Neural cell (in vitro differentiated cells): ENCODE results near the gene MTARC1.

Experiments
- EP300 ChIP-seq: fragments of 450-650 bp; conservative IDR thresholded peaks from 2 replicates; pipeline ENCODE4 v1.6.1; 2014; ENCODE audit warnings: antibody characterized with exemption, mild to moderate bottlenecking, moderate library complexity; ENCODE audit not compliant: poor library complexity, severe bottlenecking
- EZH2 ChIP-seq: fragments of 200-600, 300-800 bp; shearing (Covaris generic), sonication (generic); IDR thresholded peaks from 2 replicates; pipeline ENCODE4 v1.6.1; 2014; ENCODE audit warnings: antibody characterized with exemption, low read length, borderline replicate concordance, mild to moderate bottlenecking; ENCODE audit not compliant: insufficient read depth, poor library complexity, severe bottlenecking
- MXI1 ChIP-seq: fragments of 450-650 bp; conservative IDR thresholded peaks from 2 replicates; pipeline ENCODE4 v1.6.1; 2014; ENCODE audit warnings: antibody characterized with exemption, mild to moderate bottlenecking; ENCODE audit not compliant: poor library complexity, severe bottlenecking
- POLR2AphosphoS5 ChIP-seq: IDR thresholded peaks from 2 replicates; pipeline ENCODE4 v1.6.1; 2012
- SMC3 ChIP-seq: fragments of 450-650 bp; conservative IDR thresholded peaks from 2 replicates; pipeline ENCODE4 v1.6.1; 2014; ENCODE audit warnings: antibody characterized with exemption, mild to moderate bottlenecking, moderate library complexity; ENCODE audit not compliant: poor library complexity
- TAF1 ChIP-seq: IDR thresholded peaks from 2 replicates; pipeline ENCODE4 v1.6.1; 2012; ENCODE audit warnings: low read depth
- TF ChIP-seq, protein P1 (sequence below): fragments of 450-650 bp; IDR thresholded peaks from 2 replicates; pipeline ENCODE4 v1.5.1; 2014; ENCODE audit warnings: antibody characterized with exemption, mild to moderate bottlenecking, moderate library complexity; ENCODE audit not compliant: poor library complexity, severe bottlenecking
- TF ChIP-seq, protein P2 (sequence below): IDR thresholded peaks from 2 replicates; pipeline ENCODE4 v1.6.1; 2012; ENCODE audit warnings: borderline replicate concordance

DNA sequence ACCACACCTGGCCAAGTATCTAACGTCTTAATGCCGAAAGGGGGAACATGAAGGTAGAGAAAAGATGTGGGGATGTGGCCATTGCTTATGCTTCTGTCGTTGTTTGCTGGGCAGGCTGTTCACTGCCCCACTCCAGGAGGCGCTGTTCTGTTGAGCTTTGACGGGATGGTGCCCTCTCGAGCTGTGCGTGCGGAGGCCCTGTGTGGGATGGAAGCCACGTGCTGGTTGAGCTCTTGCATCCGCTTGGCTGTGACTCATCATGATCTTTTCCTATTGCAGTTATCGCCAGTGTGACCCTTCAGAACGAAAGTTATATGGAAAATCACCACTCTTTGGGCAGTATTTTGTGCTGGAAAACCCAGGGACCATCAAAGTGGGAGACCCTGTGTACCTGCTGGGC is 26.3 kb downstream of the MTARC1 start:
- TF ChIP-seq, protein P1, sequence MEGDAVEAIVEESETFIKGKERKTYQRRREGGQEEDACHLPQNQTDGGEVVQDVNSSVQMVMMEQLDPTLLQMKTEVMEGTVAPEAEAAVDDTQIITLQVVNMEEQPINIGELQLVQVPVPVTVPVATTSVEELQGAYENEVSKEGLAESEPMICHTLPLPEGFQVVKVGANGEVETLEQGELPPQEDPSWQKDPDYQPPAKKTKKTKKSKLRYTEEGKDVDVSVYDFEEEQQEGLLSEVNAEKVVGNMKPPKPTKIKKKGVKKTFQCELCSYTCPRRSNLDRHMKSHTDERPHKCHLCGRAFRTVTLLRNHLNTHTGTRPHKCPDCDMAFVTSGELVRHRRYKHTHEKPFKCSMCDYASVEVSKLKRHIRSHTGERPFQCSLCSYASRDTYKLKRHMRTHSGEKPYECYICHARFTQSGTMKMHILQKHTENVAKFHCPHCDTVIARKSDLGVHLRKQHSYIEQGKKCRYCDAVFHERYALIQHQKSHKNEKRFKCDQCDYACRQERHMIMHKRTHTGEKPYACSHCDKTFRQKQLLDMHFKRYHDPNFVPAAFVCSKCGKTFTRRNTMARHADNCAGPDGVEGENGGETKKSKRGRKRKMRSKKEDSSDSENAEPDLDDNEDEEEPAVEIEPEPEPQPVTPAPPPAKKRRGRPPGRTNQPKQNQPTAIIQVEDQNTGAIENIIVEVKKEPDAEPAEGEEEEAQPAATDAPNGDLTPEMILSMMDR, result no peak
- TF ChIP-seq POLR2AphosphoS5, result no peak
- TF ChIP-seq EP300, result no peak
- TF ChIP-seq MXI1, result no peak
- no peak for TF ChIP-seq EZH2
- TF ChIP-seq, protein P2, sequence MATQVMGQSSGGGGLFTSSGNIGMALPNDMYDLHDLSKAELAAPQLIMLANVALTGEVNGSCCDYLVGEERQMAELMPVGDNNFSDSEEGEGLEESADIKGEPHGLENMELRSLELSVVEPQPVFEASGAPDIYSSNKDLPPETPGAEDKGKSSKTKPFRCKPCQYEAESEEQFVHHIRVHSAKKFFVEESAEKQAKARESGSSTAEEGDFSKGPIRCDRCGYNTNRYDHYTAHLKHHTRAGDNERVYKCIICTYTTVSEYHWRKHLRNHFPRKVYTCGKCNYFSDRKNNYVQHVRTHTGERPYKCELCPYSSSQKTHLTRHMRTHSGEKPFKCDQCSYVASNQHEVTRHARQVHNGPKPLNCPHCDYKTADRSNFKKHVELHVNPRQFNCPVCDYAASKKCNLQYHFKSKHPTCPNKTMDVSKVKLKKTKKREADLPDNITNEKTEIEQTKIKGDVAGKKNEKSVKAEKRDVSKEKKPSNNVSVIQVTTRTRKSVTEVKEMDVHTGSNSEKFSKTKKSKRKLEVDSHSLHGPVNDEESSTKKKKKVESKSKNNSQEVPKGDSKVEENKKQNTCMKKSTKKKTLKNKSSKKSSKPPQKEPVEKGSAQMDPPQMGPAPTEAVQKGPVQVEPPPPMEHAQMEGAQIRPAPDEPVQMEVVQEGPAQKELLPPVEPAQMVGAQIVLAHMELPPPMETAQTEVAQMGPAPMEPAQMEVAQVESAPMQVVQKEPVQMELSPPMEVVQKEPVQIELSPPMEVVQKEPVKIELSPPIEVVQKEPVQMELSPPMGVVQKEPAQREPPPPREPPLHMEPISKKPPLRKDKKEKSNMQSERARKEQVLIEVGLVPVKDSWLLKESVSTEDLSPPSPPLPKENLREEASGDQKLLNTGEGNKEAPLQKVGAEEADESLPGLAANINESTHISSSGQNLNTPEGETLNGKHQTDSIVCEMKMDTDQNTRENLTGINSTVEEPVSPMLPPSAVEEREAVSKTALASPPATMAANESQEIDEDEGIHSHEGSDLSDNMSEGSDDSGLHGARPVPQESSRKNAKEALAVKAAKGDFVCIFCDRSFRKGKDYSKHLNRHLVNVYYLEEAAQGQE, result no peak
- TF ChIP-seq TAF1, result no peak
- TF ChIP-seq SMC3, result no peak
